CD1c-positive myeloid dendritic cell (primary cell): ENCODE measurements around the gene KHDC1.
"Not testable (repeated sequence)": the region's sequence is repeated elsewhere in the genome, so short reads cannot be mapped to it uniquely, and the experiment has no call there.

Experiments used
- DNase-seq: peaks from one replicate; pipeline ENCODE4 v3.0.0-alpha.2; 2016; ENCODE audit errors: extremely low spot score

KHDC1 gene

GRCh38 chr6:73262671-73263569 lies at the start of gene KHDC1:
Gene KHDC1 (minus strand): TSS chr6:73263196. CDS start chr6:73242517, 20,679 bp downstream.
- DNase-seq, result peak; percentile 19

GRCh38 chr6:73310503-73310845 lies 47.5 kb upstream of the KHDC1 start:
- DNase-seq, result not testable (repeated sequence)

- peak; percentile 41 for DNase-seq
Observed at GRCh38 chr6:73309785-73310502, 46.9 kb upstream of the KHDC1 start.

GRCh38 chr6:73309535-73309784 lies 46.5 kb upstream of the KHDC1 start:
- no peak for DNase-seq

GRCh38 chr6:73308712-73309534 lies 45.9 kb upstream of the KHDC1 start:
- no peak for DNase-seq

GRCh38 chr6:73303773-73304172 lies 40.8 kb upstream of the KHDC1 start:
- not testable (repeated sequence) for DNase-seq

GRCh38 chr6:73302339-73302738 lies 39.3 kb upstream of the KHDC1 start:
- no peak for DNase-seq

- DNase-seq, result no peak
Observed at GRCh38 chr6:73299151-73299971, 36.4 kb upstream of the KHDC1 start.

- no peak for DNase-seq
Observed at GRCh38 chr6:73293331-73293730, 30.3 kb upstream of the KHDC1 start.

- no peak for DNase-seq
Observed at GRCh38 chr6:73290435-73290834, 27.4 kb upstream of the KHDC1 start.

GRCh38 chr6:73286752-73287151 lies 23.8 kb upstream of the KHDC1 start:
- no peak for DNase-seq

GRCh38 chr6:73285674-73286283 lies 22.8 kb upstream of the KHDC1 start:
- DNase-seq, result peak; percentile 34

- no peak for DNase-seq
Observed at GRCh38 chr6:73282871-73283270, 19.9 kb upstream of the KHDC1 start.

- DNase-seq, result not testable (repeated sequence)
Observed at GRCh38 chr6:73281684-73282083, 18.7 kb upstream of the KHDC1 start.

GRCh38 chr6:73269296-73269695 lies 6.3 kb upstream of the KHDC1 start:
- DNase-seq, result not testable (repeated sequence)

- not testable (repeated sequence) for DNase-seq
Observed at GRCh38 chr6:73268896-73269295, 5.9 kb upstream of the KHDC1 start.

- DNase-seq, result no peak
Observed at GRCh38 chr6:73264446-73264845, 1.4 kb upstream of the KHDC1 start.

- no peak for DNase-seq
Observed at GRCh38 chr6:73263570-73263909, 544 bp upstream of the KHDC1 start.

- DNase-seq, result no peak
Observed at GRCh38 chr6:73258721-73259120, 4.3 kb downstream of the KHDC1 start.

- DNase-seq, result not testable (repeated sequence)
Observed at GRCh38 chr6:73254323-73254722, 8.7 kb downstream of the KHDC1 start.

GRCh38 chr6:73252703-73253102 lies 10.3 kb downstream of the KHDC1 start:
- DNase-seq, result no peak
